ENCODE data around the gene FBN1. TPM values are rescaled to one million over a fixed set of nuclear protein-coding genes. Genes with fewer than 3 reads are reported as not detected.

Gene FBN1
- total and polyA plus RNA-seq, 2 of the 13 experiments (the other 11 are each of a cell fraction or from before 2014, with no cell fraction given), result 1.5 to 3.0 TPM

DNA sequence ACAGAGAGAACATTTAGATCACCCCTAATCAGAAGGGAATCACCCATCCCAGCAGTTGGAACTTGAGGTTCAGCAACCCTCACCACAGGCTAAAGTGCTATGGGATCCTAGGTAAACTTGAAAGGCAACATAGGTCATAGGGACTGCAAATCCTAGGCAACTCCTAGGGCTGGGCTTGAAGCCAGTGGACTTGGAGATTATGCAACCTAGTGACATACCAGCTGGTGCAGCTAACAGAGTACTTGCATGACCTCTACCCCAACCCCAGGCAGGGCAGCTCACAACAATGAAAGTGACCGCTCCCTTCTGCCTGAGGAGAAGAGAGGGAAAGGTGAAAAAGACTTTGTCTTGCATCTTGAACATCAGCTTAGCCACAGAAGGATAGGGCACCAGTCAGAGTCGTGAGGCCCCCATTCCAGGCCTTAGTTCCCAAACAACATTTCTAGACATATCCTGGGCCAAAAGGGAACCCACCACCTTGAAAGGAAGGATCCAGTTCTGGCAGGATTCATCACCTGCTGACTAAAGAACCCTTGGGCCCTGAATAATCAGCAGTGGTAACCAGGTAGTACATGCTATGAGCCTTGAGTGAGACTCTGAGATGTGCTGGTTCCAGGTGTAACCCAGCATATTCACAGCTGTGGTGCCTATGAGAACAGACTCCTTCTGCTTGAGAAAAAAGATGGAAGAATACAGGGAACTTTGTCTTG is 37.6 kb upstream of the FBN1 start (continued):
- peak; percentile 32 for TF ChIP-seq FOSL2 (CRISPR knock-in tag; IDR thresholded peaks at IDR 0.05)
- TF ChIP-seq KDM5A (IDR thresholded peaks at IDR 0.05; ENCODE audit: borderline replicate concordance, low read length), result no peak
- no peak for TF ChIP-seq ARNT2 (CRISPR knock-in tag; IDR thresholded peaks at IDR 0.05; ENCODE audit: low read depth)
- peak; percentile 84 for TF ChIP-seq CEBPG (CRISPR knock-in tag; IDR thresholded peaks at IDR 0.05)
- TF ChIP-seq THRA (CRISPR knock-in tag; IDR thresholded peaks at IDR 0.05; ENCODE audit: borderline replicate concordance), result peak; percentile 73; the same call in 1 of the 2 replicates
- no peak for TF ChIP-seq THYN1 (CRISPR knock-in tag; IDR thresholded peaks at IDR 0.05; ENCODE audit: borderline replicate concordance, low read depth)
- TF ChIP-seq KDM4B (CRISPR knock-in tag; IDR thresholded peaks at IDR 0.05), result no peak
- peak in 1 of 2 experiments; percentile 68; a peak in 2 of 4 replicates for TF ChIP-seq NR2F1 (CRISPR knock-in tag; IDR thresholded peaks at IDR 0.05)
- no peak for TF ChIP-seq RNF2 (conservative IDR thresholded peaks at IDR 0.05; ENCODE audit: low read depth)
- no peak for TF ChIP-seq MXD4 (CRISPR knock-in tag; IDR thresholded peaks at IDR 0.05)
- no peak for TF ChIP-seq HOXA7 (CRISPR knock-in tag; IDR thresholded peaks at IDR 0.05)
- no peak for TF ChIP-seq HOXA9 (CRISPR knock-in tag; IDR thresholded peaks at IDR 0.05; ENCODE audit: borderline replicate concordance)
- no peak for TF ChIP-seq AKAP8 (CRISPR knock-in tag; IDR thresholded peaks at IDR 0.05)
- no peak for TF ChIP-seq ZNF33B (CRISPR knock-in tag; IDR thresholded peaks at IDR 0.05)
- TF ChIP-seq STAG1 (CRISPR knock-in tag; IDR thresholded peaks at IDR 0.05), result no peak
- TF ChIP-seq TSC22D2 (CRISPR knock-in tag; IDR thresholded peaks at IDR 0.05; ENCODE audit: borderline replicate concordance), result no peak
- TF ChIP-seq ZNF644 (CRISPR knock-in tag; IDR thresholded peaks at IDR 0.05; ENCODE audit: low read depth), result peak; percentile 77; the same call in 1 of the 2 replicates
- no peak for TF ChIP-seq ZNF883 (CRISPR knock-in tag; IDR thresholded peaks at IDR 0.05; ENCODE audit: not compliant biosample characterization)
- TF ChIP-seq ZNF331 (CRISPR knock-in tag; IDR thresholded peaks at IDR 0.05), result 0 out of 2 replicates have a peak, but pooled peaks have one; percentile 56
- no peak for TF ChIP-seq PBX2 (CRISPR knock-in tag; IDR thresholded peaks at IDR 0.05)
- no peak for TF ChIP-seq FOSL1 (CRISPR knock-in tag; IDR thresholded peaks at IDR 0.05; ENCODE audit: borderline replicate concordance)
- TF ChIP-seq KAT7 (CRISPR knock-in tag; IDR thresholded peaks at IDR 0.05; ENCODE audit: borderline replicate concordance), result no peak
